H7 (cell line): ENCODE data around the gene MED9. TPM values are rescaled to one million over a fixed set of nuclear protein-coding genes. Genes with fewer than 3 reads are reported as not detected.
A peak's percentile ranks its signal among the peaks of the same experiment; 100 is the strongest.
"Not testable (repeated sequence)": the region's sequence is repeated elsewhere in the genome, so short reads cannot be mapped to it uniquely, and the experiment has no call there.

Experiments
- DNase-seq: peaks from one replicate; pipeline ENCODE4 v3.0.0; 2012
- H3K27me3 ChIP-seq: 2 replicates; pipeline ENCODE4 v1.6.0; 2011; ENCODE audit warnings: mild to moderate bottlenecking, low read length; ENCODE audit not compliant: control insufficient read depth, insufficient read depth
- H3K36me3 ChIP-seq: replicated peaks from 2 replicates; pipeline ENCODE4 v1.5.1; 2011; ENCODE audit warnings: low read length; ENCODE audit not compliant: control insufficient read depth, insufficient read depth
- H3K4me3 ChIP-seq: 2 replicates; pipeline ENCODE4 v1.5.1; 2011; ENCODE audit warnings: low read depth, mild to moderate bottlenecking, control low read depth, low read length, moderate library complexity; ENCODE audit not compliant: insufficient read depth
- total RNA-seq: library from RNA; depleted of rRNA; stranded (reverse); fragments of >200 nt; shearing (Covaris generic); gene quantifications from 2 replicates; pipeline ENCODE4 v1.2.3, GENCODE V29; 2014; rRNA removed

The MED9 gene, protein sequence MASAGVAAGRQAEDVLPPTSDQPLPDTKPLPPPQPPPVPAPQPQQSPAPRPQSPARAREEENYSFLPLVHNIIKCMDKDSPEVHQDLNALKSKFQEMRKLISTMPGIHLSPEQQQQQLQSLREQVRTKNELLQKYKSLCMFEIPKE
- total RNA-seq, result 28.9 and 31.3 TPM in 2 replicates

DNA sequence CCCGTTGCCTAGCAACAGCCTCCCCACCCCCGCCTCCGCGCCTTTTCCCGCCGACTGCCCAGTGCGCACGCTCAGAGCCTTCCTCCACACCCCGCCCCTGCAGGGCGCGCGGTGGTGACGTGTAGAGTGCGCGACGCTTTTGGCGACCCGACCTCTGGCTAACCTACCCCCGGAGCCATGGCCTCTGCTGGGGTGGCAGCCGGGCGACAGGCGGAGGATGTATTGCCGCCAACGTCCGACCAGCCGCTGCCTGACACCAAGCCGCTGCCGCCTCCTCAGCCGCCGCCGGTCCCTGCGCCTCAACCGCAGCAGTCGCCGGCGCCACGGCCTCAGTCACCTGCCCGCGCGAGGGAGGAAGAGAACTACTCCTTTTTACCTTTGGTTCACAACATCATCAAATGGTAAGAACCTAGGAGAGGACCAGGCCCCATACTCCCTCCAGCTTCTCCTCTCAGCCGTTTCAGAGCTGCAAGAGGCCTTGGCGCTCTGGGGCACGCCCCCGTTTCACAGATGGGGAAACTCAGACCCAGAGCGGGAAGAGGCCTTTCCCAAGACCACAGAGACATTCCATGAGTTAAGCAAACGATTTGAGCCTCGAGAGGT, at the start of gene MED9:
Gene MED9, plus strand, starts transcription at position 136 of the 603 bp plus-strand sequence. Its CDS starts 42 bp downstream, at position 178.
- Histone ChIP-seq H3K27me3 (peaks cover 2% of the 10 kb centered on the region; the same call in 1 of the 2 replicates), H3K36me3 (no peaks in the 10 kb centered on the region; the same call in 1 of the 2 replicates), H3K4me3 (peak within 1 kb of the TSS; percentile 88)
- DNase-seq, result peak; percentile 99

DNA sequence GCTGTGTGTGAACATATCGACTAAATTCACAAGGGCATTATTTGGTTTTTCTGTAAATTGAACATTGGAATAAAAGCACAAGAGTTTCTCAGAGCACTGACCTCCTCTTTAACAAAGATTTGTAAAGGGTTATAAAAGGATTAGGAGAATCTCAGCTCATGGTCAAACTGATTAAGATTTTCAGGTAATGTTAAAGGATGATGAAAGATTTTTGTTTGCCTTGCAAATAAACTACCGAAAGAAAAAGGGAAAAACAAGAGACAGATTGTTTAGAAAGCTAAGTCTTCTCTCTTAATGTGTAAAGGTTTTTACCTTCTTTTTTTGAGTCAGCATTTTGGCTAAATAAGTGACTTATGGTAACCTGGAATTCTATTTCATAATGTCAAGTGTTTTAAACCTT, 47.6 kb upstream of the MED9 start:
- DNase-seq, result no peak
- no peaks in the 10 kb centered on the region for H3K36me3 ChIP-seq
- H3K4me3 ChIP-seq, result no peak overlapping the region
- H3K27me3 ChIP-seq, result no peaks in the 10 kb centered on the region; the same call in 1 of the 2 replicates

DNA sequence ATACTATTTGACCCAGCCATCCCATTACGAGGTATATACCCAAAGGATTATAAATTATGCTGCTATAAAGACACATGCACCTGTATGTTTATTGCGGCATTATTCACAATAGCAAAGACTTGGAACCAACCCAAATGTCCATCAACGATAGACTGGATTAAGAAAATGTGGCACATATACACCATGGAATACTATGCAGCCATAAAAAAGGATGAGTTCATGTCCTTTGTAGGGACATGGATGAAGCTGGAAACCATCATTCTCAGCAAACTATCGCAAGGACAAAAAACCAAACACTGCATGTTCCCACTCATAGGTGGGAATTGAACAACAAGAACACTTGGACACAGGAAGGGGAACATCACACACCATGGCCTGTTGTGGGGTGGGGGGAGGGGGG, 45.9 kb upstream of the MED9 start:
- H3K27me3 ChIP-seq, result not testable (repeated sequence)

DNA sequence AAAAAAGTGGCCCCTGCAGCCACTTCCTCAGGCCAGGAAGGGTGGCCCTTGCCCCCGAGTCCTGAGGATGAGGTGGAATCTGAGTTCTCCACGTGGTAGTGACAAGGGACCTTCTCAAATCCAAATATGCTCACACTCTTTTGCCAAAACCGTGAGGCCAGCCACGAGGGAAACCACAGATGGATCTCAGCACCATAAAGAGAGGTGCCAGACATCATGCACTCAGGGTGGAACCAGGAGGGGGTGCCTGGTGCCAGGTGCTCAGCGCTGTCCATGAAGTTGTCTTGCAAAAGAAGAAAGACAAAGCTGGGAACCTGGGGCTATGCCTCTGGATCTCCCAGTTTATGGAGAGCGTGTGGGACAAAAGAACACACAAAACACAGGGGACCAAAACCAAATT, 45.2 kb upstream of the MED9 start:
- DNase-seq, result no peak
- H3K36me3 ChIP-seq, result no peaks in the 10 kb centered on the region
- no peaks in the 10 kb centered on the region; the same call in 1 of the 2 replicates for H3K27me3 ChIP-seq
- H3K4me3 ChIP-seq, result no peak overlapping the region

More for the DNA sequence above, 45.9 kb upstream of the MED9 start:
- not testable (repeated sequence) for DNase-seq, H3K36me3 ChIP-seq, H3K4me3 ChIP-seq

DNA sequence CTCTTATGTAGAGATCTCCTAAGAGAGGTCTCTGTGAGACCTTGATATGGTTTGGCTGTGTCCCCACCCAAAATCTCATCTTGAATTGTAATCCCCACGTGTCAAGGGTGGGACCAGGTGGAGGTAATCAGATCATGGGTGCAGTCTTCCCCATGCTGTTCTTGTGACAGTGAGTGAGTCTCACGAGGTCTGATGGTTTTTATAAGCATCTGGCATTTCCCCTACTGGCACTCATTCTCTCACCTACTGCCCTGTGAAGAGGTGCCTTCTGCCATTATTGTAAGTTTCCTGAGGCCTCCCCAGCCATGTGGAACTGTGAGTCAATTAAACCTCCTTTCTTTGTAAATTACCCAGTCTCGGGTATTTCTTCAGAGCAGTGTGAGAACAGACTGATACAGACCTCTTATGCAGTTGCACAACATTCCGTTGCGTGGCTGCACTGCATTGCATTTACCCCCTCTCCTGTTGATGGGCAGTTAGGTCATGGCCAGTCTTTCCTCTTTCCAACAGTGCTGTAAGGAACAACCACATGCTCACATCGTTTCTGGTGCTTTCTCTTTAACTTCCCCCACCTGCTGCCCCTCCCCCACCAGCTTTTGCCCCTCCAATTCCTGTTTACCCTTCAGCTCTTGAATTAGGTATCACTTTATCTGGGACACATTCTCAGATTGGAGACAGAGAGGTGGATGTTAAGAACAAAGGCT, 43.6 kb upstream of the MED9 start:
- Histone ChIP-seq H3K36me3 (no peaks in the 10 kb centered on the region), H3K27me3 (no peaks in the 10 kb centered on the region), H3K4me3 (no peak overlapping the region)
- DNase-seq, result no peak

DNA sequence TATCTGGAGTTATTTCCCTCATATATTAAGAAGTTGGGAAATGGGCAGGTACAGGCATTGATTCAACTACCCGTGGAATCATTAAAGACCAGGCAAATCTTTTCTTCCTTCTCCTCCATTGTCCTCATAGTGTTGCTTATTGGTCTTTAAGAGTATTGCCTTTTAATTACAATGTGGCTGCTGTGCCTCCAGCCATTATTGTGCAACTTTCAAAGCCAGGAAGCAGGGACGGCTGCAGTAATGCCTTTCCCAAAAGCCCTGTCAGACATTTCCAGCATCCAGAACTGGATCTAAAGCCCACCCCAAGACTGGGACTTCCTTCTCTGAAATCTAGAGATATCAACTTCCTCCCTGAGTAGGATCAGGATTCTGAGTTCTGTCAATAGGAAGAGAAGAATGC, 42.3 kb upstream of the MED9 start:
- Histone ChIP-seq H3K4me3 (no peak overlapping the region), H3K27me3 (no peaks in the 10 kb centered on the region), H3K36me3 (no peaks in the 10 kb centered on the region)
- DNase-seq, result no peak

DNA sequence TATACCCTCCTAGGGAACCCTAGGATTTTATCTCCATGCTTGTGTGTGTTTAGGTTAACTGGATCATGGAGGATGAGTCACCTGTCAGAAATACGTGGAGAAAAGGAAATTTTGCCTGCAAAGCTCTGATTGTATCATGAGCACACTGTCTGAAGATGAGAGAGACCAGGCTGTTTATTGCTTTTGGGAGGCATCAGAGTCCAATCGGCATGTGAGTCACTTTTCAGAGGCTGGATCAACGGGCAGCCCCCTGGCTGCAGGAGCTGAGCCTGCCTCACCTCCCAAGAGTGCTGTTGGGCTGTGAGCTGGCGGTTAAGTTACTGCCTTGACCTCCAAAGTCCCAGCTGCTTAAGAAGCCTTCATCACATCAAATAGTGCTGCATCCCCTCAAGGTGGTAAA, 41.5 kb upstream of the MED9 start:
- DNase-seq, result no peak
- H3K36me3 ChIP-seq, result no peaks in the 10 kb centered on the region
- no peaks in the 10 kb centered on the region for H3K27me3 ChIP-seq
- H3K4me3 ChIP-seq, result no peak overlapping the region

DNA sequence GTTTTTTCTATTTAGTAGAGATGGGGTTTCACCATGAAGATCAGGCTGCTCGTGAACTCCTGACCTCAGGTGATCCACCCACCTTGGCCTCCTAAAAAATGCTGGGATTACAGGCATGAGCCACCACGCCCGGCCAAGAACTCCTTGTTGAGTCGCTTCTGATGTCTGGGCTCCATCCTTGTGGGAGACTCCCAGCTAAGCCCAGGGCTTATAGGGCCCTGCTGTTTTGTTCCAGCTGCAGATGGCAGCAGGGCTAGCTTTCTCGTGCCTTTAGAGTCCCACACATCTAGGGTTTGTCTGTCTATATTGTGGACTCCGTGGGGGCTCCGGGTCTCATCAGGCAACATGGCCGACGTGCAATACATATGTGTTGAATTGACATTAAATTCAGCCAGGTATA, 39.3 kb upstream of the MED9 start:
- DNase-seq, result no peak
- Histone ChIP-seq H3K4me3 (no peak overlapping the region), H3K36me3 (no peaks in the 10 kb centered on the region), H3K27me3 (no peaks in the 10 kb centered on the region)

DNA sequence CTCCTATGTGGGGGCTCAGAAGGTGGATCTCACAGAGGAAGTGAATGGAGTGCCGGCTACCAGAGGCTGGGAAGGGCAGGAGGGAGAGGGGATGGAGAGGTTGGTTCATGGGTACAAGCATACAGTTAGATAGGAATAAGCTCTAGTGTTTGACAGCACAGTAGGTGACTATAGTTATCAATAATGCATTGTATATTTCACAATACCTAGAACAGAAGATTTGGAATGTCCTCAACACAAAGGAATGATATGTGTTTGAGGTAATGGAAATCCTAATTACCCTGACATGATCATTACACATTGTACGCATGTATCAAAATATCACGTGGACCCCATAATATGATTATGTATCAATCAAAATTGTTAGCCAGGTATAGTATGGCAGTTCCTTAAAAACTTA, 38.9 kb upstream of the MED9 start:
- no peaks in the 10 kb centered on the region for H3K36me3 ChIP-seq
- no peak overlapping the region for H3K4me3 ChIP-seq
- no peak for DNase-seq
- H3K27me3 ChIP-seq, result no peaks in the 10 kb centered on the region

DNA sequence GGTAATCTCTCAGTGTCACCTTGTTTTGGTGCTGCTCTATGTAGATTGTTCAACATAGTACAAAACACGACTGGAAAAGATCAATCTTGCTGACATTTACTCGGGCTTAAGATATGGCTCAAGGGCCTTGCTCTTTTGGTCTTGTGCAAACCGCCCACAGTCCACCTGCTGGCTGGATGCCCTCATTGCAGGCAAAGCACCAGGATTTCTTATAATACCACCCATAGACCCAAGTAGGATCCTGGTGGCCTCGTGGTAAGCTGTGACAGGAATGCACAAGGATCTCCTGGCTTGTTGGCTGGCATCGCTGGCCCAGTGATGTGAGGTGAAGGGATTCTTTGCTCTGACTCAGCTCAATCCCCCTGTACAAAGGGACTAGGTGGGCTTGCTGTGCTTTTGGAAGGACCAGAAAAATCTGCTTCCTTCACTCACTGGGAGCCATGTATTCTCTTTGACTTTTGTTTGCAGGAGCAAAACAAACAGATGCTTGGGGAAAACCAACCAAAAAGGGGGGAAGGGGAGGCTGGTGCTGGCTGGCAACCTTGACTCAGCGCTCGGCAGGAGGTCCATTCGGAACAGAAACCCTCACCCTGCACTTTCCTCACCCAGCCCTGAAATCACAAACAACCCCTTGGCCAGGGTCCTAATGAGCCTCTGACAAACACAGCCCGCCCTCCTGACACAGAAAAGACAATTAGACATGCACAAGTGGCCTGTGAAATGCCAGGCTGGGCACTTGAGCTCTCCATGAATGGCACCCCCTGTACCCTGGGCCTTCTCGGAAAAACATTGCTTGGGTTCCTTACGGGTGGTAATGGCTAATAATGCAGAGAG, 36.6 kb upstream of the MED9 start:
- no peaks in the 10 kb centered on the region for H3K36me3 ChIP-seq
- H3K27me3 ChIP-seq, result no peaks in the 10 kb centered on the region
- DNase-seq, result peak; percentile 82
- no peak overlapping the region for H3K4me3 ChIP-seq

DNA sequence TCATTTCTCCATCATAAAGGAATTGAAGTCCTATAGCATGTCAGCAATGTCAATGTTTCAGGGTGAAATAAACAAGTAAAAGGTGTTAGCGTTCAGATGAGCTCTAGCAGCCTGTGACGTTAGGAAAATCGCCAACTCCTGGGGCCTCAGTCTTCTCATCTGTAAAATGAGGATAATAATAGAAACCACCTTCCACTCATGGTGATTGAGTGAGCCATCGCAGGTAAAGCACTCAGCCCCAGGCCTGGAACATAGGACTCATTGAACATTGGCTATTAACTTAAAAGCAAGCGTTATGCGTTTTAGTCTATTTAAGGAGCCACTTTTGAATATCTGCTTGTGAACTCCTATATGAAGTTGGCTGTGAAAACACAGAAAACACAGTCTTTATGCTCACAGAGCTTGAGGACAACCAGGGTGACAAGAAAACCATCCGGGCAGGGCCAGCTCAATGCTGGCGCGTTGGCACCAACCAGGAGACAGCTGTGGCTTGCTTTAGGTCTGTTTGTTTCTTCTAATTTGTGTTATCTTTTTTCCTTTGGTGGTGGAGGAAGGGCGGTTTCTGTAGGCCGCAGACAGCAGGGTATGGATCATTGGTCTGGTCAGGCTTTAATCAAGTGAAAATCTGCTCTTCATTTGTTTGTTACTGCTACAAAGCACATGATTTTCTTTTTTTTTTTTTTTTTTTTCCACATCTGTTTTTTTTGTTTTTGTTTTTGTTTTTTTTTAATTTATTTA, 35.7 kb upstream of the MED9 start:
- DNase-seq, result no peak
- no peaks in the 10 kb centered on the region for H3K36me3 ChIP-seq
- no peak overlapping the region for H3K4me3 ChIP-seq
- H3K27me3 ChIP-seq, result no peaks in the 10 kb centered on the region

DNA sequence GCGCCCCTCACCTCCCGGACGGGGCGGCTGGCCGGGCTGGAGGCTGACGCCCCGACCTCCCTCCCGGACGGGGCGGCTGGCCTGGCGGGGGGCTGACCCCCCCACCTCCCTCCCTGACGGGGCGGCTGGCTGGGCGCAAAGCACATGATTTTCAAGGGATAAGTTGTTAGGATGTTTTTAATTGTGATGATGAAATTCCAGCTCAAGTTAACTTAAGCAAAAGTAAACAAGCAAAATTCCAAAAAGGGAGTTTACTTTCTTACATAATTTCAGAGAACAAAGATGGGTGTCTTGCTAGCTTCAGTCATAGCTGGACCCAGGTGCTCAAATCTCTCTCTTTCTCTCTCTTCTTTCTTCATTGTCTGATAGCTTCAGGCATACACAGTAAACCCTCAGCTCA, 33.6 kb upstream of the MED9 start:
- Histone ChIP-seq H3K4me3 (no peak overlapping the region), H3K36me3 (no peaks in the 10 kb centered on the region), H3K27me3 (no peaks in the 10 kb centered on the region)
- DNase-seq, result no peak

DNA sequence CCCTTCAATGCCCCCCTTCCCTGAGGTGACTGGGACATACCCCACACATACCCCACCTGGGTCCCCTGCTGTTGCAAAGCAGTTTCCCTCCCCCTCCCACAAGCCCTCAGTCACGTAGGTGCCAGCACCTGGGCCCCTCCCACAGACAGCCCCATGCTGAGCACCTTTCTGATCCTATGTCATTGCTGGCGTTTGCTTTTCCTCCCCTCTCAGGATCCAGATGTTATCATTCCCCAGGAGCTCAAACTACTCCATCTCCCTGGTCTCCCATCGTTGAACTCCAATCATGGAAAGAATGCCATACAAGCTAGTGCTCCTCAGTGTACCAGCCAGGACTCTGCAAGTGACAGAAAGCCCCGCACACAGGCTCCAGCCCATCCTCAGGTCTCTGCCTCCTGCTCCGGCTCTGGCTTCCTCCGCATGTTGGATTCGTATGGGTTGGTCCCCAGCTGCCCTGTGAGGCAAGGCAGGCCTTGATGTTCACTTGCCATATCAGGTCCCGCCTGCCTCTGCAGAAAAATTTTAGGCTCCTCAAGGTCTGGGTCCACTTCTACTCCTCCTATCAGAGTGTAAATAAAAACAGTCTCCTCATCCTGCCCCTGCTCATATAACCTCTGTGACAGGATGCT, 31.4 kb upstream of the MED9 start:
- Histone ChIP-seq H3K4me3 (no peak overlapping the region), H3K27me3 (no peaks in the 10 kb centered on the region), H3K36me3 (no peaks in the 10 kb centered on the region)
- DNase-seq, result peak; percentile 43
